ENCODE measurements around the gene ADGRG1.

DNA sequence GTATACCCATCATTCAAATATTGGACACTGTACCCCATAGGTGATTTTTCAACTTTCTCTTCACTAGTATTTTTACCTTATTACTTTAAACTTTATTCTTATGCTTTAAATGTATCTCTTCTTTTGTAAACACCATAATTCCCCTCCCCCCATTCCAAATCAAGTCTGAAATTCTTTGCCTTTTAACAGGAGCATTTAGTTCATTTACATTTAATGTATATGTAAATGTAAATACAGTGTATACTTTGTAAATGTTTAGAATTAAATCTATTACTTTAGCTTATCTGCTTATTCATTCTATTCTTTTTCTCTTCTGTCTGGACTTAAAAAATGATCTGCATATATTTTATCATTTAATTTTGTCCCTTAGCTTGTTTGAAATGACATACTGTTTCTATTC is 30.0 kb upstream of the ADGRG1 start:
- TF ChIP-seq EZH2 (optimal IDR thresholded peaks at IDR 0.05; ENCODE audit: low read depth, low read length) (no peak), EZH2phosphoT487 (IDR thresholded peaks at IDR 0.05; ENCODE audit: low read length) (no peak)
- TF ChIP-seq, protein P1, sequence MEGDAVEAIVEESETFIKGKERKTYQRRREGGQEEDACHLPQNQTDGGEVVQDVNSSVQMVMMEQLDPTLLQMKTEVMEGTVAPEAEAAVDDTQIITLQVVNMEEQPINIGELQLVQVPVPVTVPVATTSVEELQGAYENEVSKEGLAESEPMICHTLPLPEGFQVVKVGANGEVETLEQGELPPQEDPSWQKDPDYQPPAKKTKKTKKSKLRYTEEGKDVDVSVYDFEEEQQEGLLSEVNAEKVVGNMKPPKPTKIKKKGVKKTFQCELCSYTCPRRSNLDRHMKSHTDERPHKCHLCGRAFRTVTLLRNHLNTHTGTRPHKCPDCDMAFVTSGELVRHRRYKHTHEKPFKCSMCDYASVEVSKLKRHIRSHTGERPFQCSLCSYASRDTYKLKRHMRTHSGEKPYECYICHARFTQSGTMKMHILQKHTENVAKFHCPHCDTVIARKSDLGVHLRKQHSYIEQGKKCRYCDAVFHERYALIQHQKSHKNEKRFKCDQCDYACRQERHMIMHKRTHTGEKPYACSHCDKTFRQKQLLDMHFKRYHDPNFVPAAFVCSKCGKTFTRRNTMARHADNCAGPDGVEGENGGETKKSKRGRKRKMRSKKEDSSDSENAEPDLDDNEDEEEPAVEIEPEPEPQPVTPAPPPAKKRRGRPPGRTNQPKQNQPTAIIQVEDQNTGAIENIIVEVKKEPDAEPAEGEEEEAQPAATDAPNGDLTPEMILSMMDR (IDR thresholded peaks at IDR 0.05; ENCODE audit: low read length), result no peak
